T-cell (primary cell): ENCODE results near the gene CDC6. TPM values are rescaled to one million over a fixed set of nuclear protein-coding genes. Genes with fewer than 3 reads are reported as not detected.

ENCODE experiments used
- ATAC-seq, 4 experiments: fragments of 200-7000 bp in 3 of 4; fragments of 150-1000 bp in 1 of 4; cut with Tn5 transposase; replicated peaks in 1 of 4; 1 replicate in 3 of 4; 2 replicates in 1 of 4; pipeline ENCODE4 v1.10.0; 2021; ENCODE audit warnings: moderate library complexity in 3 of 4, mild to moderate bottlenecking in 2 of 4, moderate number of reproducible peaks in 1 of 4
- CTCF ChIA-PET, 2 donors: fragments of 300-600 bp; sonication (Branson Sonifier 250); formaldehyde crosslinking; loops; one replicate each; lab custom pipeline; 2022; ENCODE audit warnings: antibody characterized with exemption in 2 of 2; lab: Charles Lee
- POLR2A ChIA-PET, 2 donors: fragments of 300-600 bp; sonication (Branson Sonifier 250); formaldehyde crosslinking; loops; one replicate each; lab custom pipeline; 2022; ENCODE audit warnings: antibody characterized with exemption in 2 of 2; lab: Charles Lee
- DNase-seq, 35 experiments: peaks; one replicate each; pipeline versions ENCODE4 v3.0.0 to v3.0.0-alpha.2; 2013 to 2023
- H3K27ac ChIP-seq: one replicate; pipeline ENCODE4 v1.5.1; 2013; ENCODE audit warnings: low read length
- H3K27me3 ChIP-seq, 2 experiments: replicated peaks in 1 of 2; 1 replicate in 1 of 2; 2 replicates in 1 of 2; pipeline versions ENCODE4 v1.6.1 to v1.7.0; 2013; ENCODE audit warnings: low read length in 1 of 2, mixed read lengths in 1 of 2; ENCODE audit not compliant: control insufficient read depth in 2 of 2, insufficient read depth in 2 of 2; ENCODE audit errors: extremely low read depth in 1 of 2
- H3K36me3 ChIP-seq, 2 donors: 1 replicate in 1 of 2; 2 replicates in 1 of 2; pipeline versions ENCODE4 v1.6.1 to v1.7.0; 2013; ENCODE audit warnings: low read length in 1 of 2; ENCODE audit not compliant: control insufficient read depth in 2 of 2, insufficient read depth in 1 of 2; ENCODE audit errors: extremely low read depth in 1 of 2
- H3K4me1 ChIP-seq, 2 experiments: 1 replicate in 1 of 2; 2 replicates in 1 of 2; pipeline versions ENCODE4 v1.6.1 to v1.7.0; 2013; ENCODE audit warnings: low read length in 2 of 2, mixed read lengths in 1 of 2; ENCODE audit not compliant: insufficient read depth in 2 of 2, control insufficient read depth in 1 of 2; ENCODE audit errors: extremely low read depth in 1 of 2
- H3K4me3 ChIP-seq, 2 donors: 1 replicate in 1 of 2; 2 replicates in 1 of 2; pipeline versions ENCODE4 v1.5.1 to v1.7.0; 2013; ENCODE audit warnings: mild to moderate bottlenecking in 2 of 2, low read length in 1 of 2, moderate library complexity in 1 of 2; ENCODE audit not compliant: control insufficient read depth in 1 of 2; ENCODE audit errors: extremely low read depth in 1 of 2
- H3K9me3 ChIP-seq: 2 replicates; pipeline ENCODE4 v1.7.0; 2013
- H3K27ac Mint-ChIP-seq, 2 donors: one replicate each; pipeline ENCODE4 v1.8.0; 2020 to 2021; ENCODE audit warnings: mild to moderate bottlenecking in 2 of 2, mixed read lengths in 2 of 2
- H3K27me3 Mint-ChIP-seq, 2 donors: one replicate each; pipeline ENCODE4 v1.8.0; 2021 to 2022; ENCODE audit warnings: mixed read lengths in 2 of 2
- H3K36me3 Mint-ChIP-seq: one replicate; pipeline ENCODE4 v1.8.0; 2021; ENCODE audit warnings: mixed read lengths
- H3K4me1 Mint-ChIP-seq, 3 donors: one replicate each; pipeline ENCODE4 v1.8.0; 2020 to 2022; ENCODE audit warnings: mixed read lengths in 3 of 3, mild to moderate bottlenecking in 1 of 3
- H3K4me3 Mint-ChIP-seq, 3 donors: one replicate each; pipeline ENCODE4 v1.8.0; 2020 to 2022; ENCODE audit warnings: mild to moderate bottlenecking in 3 of 3, mixed read lengths in 3 of 3, moderate library complexity in 3 of 3
- H3K9me3 Mint-ChIP-seq, 3 donors: one replicate each; pipeline ENCODE4 v1.8.0; 2020 to 2022; ENCODE audit warnings: mixed read lengths in 3 of 3
- WGBS: methylation state at CpG from one replicate; pipeline ENCODE4 v1.1.5; 2013; ENCODE audit warnings: missing lambda C conversion rate; ENCODE audit not compliant: insufficient coverage; 5-methylcytosine and 5-hydroxymethylcytosine counted together
- total RNA-seq, 35 experiments: library from RNA in 6 of 35; stranded (reverse) in 6 of 35; fragments of 120-200 nt in 1 of 35; gene quantifications; one replicate each; pipeline versions ENCODE4 v1.2.1 to v1.2.4 and lab custom pipeline; 2013 to 2026

Gene CDC6
- total RNA-seq, 5 donors from 2014 or later (not counting 1 experiment from before 2014, with no cell fraction given) = 1.3 to 3.2 (median 2.1) TPM

DNA sequence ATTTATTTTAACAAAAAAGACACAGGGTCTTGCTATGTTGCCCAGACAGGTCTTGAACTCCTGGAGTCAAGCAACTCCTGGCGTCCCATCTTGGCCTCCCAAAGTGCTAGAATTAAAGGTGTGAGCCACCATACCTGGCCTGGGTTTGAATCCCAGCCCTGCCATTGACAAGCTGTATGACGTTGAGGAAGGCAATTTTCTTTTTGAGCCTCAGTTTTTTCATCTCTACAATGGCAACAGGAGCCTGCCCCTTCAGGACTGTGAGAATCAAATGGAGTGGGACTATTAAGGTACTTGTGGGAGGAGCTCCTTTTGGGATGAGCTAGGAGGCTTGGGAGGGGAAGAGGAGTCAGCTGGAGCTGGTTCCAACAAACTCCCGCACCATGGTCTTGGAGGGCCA lies 27.5 kb downstream of the CDC6 start:
- ChIA-PET POLR2A (interaction anchor here in 1 of 2 donors (1.3 kb wide), 1 partner anchor 7 kb away, joined by 4 read pairs; no protein-coding TSS in a partner anchor), CTCF (interaction anchor here in 1 of 2 donors (0.7 to 1.4 kb wide), 3 partner anchors 9 to 103 kb away, joined by 3 to 4 read pairs (median 3); partner anchors contain the start of gene TOP2A)
- H3K9me3 ChIP-seq = no peaks in the 10 kb centered on the region
- no peaks in the 10 kb centered on the region for H3K27me3 Mint-ChIP-seq
- DNase-seq (peak in 1 of 35 experiments; percentile 3), ATAC-seq (no peak)
- peak overlapping the region; percentile 59 to 75 for H3K27ac Mint-ChIP-seq
- H3K4me1 ChIP-seq = peaks cover 37 to 88% of the 10 kb centered on the region in 2 experiments
- H3K4me1 Mint-ChIP-seq = peaks cover 63 to 79% (median 75%) of the 10 kb centered on the region in 3 donors
- 94% methylated on average over 2 of the region's 3 CpGs for WGBS
- H3K4me3 Mint-ChIP-seq = peak overlapping the region in 1 of 3 donors; percentile 54
- no peaks in the 10 kb centered on the region for H3K36me3 ChIP-seq
- no peaks in the 10 kb centered on the region for H3K27me3 ChIP-seq
- H3K36me3 Mint-ChIP-seq = no peaks in the 10 kb centered on the region
- H3K4me3 ChIP-seq = no peak overlapping the region
- no peaks in the 10 kb centered on the region for H3K9me3 Mint-ChIP-seq
- no peak overlapping the region for H3K27ac ChIP-seq

DNA sequence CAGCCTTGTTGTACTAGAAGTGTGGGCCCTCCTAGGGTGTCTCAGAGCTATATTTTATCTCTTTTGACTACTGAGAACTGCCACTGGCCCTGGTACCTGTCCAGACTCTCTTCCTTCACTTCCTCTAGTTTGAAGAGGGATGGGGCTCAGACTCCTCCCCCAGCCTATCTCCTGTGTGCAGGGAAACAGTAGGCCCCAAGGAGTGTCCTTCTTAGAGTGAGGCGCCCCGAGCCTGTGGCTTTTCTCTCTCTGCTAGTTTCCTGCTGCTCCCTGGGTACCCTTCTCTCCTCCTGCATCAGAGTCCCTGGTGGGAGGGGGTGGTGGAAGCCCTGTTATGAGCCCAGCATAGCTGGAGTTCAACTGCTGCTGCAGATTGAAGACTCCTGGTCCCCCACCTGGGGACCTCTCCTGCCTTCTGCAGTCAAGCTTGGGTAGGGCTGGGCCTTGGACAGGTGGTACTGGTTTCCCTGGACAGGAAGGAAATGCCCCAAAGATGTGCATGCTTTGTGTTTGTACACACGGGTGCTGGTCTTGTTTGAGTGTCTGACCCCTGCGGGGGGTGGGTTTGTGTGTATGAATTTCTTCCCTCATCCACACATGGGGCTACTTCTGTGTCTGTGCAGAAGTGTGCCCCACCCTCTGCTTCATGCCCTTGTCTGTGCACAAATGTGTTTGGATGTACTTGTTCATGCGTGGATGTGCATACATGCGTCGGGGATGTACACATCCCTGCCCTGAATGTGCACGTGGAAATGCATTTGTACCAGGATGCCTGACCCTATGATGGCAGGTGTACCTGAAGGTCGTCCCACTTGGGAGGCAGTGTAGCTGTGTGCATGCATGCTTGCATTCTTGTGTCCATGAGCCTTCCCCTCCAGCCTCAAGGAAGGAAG lies 28.2 kb downstream of the CDC6 start:
- Mint-ChIP-seq H3K4me1 (peaks cover 70 to 83% (median 80%) of the 10 kb centered on the region in 3 donors), H3K9me3 (no peaks in the 10 kb centered on the region), H3K27ac (peak overlapping the region; percentile 59 to 75), H3K27me3 (no peaks in the 10 kb centered on the region), H3K36me3 (no peaks in the 10 kb centered on the region), H3K4me3 (peak overlapping the region in 1 of 3 donors; percentile 54)
- DNase-seq (peak in 1 of 35 experiments; percentile 13), ATAC-seq (no peak)
- no peaks in the 10 kb centered on the region for H3K27me3 ChIP-seq
- ChIA-PET CTCF (interaction anchor here (0.7 to 1.4 kb wide), 3 partner anchors 9 to 102 kb away, joined by 3 to 4 read pairs (median 3); partner anchors contain the start of gene TOP2A (in 1 of the 2)), POLR2A (no interaction called here)
- 90% methylated on average over 4 of the region's 9 CpGs for WGBS
- H3K4me3 ChIP-seq = peak overlapping the region in 1 of 2 donors; percentile 15
- no peak overlapping the region for H3K27ac ChIP-seq
- H3K9me3 ChIP-seq = no peaks in the 10 kb centered on the region
- peaks cover 42 to 90% of the 10 kb centered on the region in 2 experiments for H3K4me1 ChIP-seq
- no peaks in the 10 kb centered on the region for H3K36me3 ChIP-seq

DNA sequence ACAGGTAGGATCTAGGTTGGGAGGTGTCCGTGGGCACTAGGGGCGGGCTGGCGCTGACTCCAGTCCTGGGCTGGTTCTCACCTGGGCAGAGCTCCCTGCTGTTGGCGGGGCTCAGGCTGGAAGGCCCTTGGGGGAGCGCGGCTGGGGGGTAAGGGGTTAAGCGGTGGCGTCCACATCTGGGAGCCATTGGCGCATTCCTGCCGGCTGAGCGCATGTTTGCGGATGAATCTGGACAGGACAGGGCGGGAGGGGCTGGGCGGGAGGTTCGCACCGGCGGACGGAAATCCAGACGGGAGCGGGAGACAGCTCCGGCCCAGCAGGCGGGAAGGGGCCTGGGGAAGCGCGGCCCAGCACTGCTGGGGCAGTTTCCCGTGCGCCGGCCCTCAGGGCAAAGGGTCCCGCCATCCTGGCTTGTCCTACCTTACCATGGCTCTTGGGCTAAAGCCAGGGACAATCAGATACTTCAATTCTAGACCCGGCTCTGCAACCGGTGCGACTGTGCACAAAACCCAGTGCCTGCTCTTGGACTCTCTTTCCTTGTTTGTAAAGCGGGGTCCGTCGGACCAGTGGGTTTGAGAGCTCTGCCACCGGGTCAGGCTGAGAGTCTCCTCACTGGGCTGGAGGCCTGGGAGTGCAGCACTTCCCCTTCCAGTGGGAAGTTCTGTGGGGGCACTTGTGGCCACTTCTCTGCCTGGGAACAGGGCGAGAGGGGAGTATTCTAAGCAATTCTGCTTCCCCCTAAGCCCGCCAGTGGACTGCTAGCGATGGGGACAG lies 29.1 kb downstream of the CDC6 start:
- WGBS = 94% methylated on average over 36 of the region's 38 CpGs
- CTCF ChIA-PET = interaction anchor here (0.5 to 1.7 kb wide), 17 partner anchors 9 to 98 kb away, joined by 3 to 19 read pairs (median 4); partner anchors contain the start of gene WIPF2 (in 1 of the 2)

DNA sequence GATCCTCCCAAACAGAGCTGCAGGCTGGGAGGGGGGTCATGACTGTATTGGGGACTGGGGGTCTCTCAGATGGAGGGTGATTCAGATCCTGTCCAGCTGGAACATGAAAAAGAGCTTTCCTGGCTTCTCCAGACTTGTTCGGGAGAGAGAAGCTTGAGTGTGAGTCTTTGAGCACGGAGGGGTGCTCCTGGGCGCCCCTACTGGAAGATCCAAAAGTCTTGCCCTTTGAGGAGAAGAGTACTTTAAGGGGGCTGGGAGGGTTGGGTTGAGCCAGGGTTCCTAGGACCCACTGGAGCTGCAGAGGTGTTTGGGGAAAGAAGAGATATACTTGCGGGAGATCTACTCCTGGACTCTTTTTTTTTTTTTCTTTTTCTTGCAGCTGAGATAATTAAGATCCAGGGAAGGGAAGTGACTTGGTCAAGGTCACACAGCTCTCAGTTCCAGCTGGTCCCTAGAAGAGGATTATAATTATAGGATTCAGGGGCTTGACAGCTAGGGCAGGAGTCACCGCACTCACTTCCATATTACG lies 29.7 kb downstream of the CDC6 start:
- Mint-ChIP-seq H3K4me3 (peak overlapping the region; percentile 91 to 96 (median 94)), H3K4me1 (peaks cover 80 to 82% (median 81%) of the 10 kb centered on the region in 3 donors), H3K9me3 (no peaks in the 10 kb centered on the region), H3K36me3 (no peaks in the 10 kb centered on the region), H3K27me3 (no peaks in the 10 kb centered on the region), H3K27ac (peak overlapping the region; percentile 83 to 99)
- ChIA-PET POLR2A (interaction anchor here (0.6 to 1.1 kb wide), 7 partner anchors 10 to 492 kb away, joined by 3 to 10 read pairs (median 5); no protein-coding TSS in a partner anchor), CTCF (interaction anchor here (0.5 to 1.7 kb wide), 19 partner anchors 8 to 298 kb away, joined by 3 to 19 read pairs (median 5); partner anchors contain the start of gene WIPF2 (in 1 of the 2))
- 7% methylated on average over 3 of the region's 6 CpGs for WGBS
- Histone ChIP-seq H3K27ac (peak overlapping the region; percentile 99), H3K9me3 (no peaks in the 10 kb centered on the region), H3K27me3 (no peaks in the 10 kb centered on the region), H3K36me3 (no peaks in the 10 kb centered on the region), H3K4me3 (peak overlapping the region; percentile 61 to 99), H3K4me1 (peaks cover 40 to 90% of the 10 kb centered on the region in 2 experiments)
- DNase-seq (peak in 14 of 35 experiments; percentile 41 to 72 (median 53)), ATAC-seq (no peak)

More for the DNA sequence above, 29.1 kb downstream of the CDC6 start:
- ATAC-seq = no peak
- Mint-ChIP-seq H3K9me3 (no peaks in the 10 kb centered on the region), H3K36me3 (no peaks in the 10 kb centered on the region), H3K27me3 (no peaks in the 10 kb centered on the region), H3K27ac (peak overlapping the region; percentile 83 to 99), H3K4me1 (peaks cover 76 to 81% (median 80%) of the 10 kb centered on the region in 3 donors), H3K4me3 (peak overlapping the region; percentile 91 to 96 (median 94))
- Histone ChIP-seq H3K4me1 (peaks cover 42 to 90% of the 10 kb centered on the region in 2 experiments), H3K9me3 (no peaks in the 10 kb centered on the region), H3K27ac (no peak overlapping the region), H3K4me3 (peak overlapping the region; percentile 1 to 99), H3K27me3 (no peaks in the 10 kb centered on the region), H3K36me3 (no peaks in the 10 kb centered on the region)
- POLR2A ChIA-PET = interaction anchor here (0.6 to 1.1 kb wide), 5 partner anchors 9 to 493 kb away, joined by 3 to 10 read pairs (median 6); no protein-coding TSS in a partner anchor
- DNase-seq = no peak

DNA sequence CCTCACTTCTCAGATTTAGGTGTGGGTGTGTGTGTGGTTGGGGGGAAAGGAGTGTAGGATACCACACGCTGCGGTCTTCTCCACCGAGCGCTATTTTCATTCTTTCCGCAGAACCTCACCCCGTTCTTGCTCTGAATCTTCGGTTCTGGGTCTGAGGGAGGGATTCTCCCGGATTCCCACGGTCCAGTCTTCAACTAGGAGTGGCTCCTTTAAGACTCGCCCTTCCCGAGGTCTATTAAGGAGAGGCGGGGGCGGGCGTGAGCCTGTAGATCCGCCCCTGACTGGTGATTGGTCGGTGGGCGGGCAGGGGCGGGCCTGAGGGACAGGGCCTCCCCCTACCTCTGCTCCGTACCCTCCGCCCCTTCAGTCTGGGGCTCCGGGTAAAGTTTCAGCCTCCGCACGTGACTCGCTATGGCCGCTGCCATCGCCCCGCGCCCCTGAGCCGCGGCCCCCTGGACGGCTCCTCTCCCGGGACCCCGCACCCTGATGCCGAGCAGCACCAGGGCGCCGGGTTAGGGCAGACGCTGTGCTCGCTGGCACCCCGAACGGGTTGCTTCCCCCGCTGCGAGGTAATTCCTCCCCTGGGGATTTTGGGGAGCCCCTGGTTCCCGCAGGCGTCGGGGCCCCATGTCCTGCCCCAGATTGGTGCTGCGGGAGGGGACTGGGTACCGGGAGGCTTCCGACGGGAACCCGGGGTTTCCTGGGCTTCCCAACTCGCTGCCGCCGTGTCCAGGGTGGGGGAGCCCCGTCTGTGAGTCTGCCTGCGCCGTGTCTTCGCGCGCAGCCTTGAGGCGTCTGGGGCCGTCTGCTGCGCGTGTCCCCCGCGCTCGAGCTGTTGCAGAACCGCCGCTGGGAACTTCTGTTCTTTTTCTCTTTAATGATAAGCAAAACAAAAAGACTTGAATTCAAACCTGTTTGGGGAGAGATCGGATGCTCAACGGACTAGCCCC lies 30.5 kb downstream of the CDC6 start:
- Histone ChIP-seq H3K27ac (peak overlapping the region; percentile 99), H3K27me3 (no peaks in the 10 kb centered on the region), H3K9me3 (no peaks in the 10 kb centered on the region), H3K4me3 (peak overlapping the region; percentile 75 to 99), H3K4me1 (peaks cover 41 to 91% of the 10 kb centered on the region in 2 experiments), H3K36me3 (no peaks in the 10 kb centered on the region)
- ChIA-PET POLR2A (interaction anchor here (0.6 to 1.1 kb wide), 5 partner anchors 10 to 219 kb away, joined by 3 to 8 read pairs (median 3); no protein-coding TSS in a partner anchor), CTCF (interaction anchor here (0.6 to 1.7 kb wide), 18 partner anchors 7 to 297 kb away, joined by 3 to 19 read pairs (median 5); partner anchors contain the start of gene RARA (in 1 of the 2))
- DNase-seq (peak; percentile 83 to 94 (median 89)), ATAC-seq (peak; percentile 67 to 76 (median 70))
- WGBS = under 1% methylated on average over 53 of the region's 70 CpGs
- Mint-ChIP-seq H3K4me3 (peak overlapping the region; percentile 91 to 96 (median 94)), H3K9me3 (no peaks in the 10 kb centered on the region), H3K27ac (peak overlapping the region; percentile 99 to 100), H3K27me3 (no peaks in the 10 kb centered on the region), H3K4me1 (peaks cover 83 to 90% (median 83%) of the 10 kb centered on the region in 3 donors), H3K36me3 (no peaks in the 10 kb centered on the region)
